Kasumi-1 (cell line): ENCODE data around the gene PPP4R2.

ENCODE experiments used
- DNase-seq, 2 experiments: peaks; one replicate each; lab custom pipeline; 2025; lab: John Stamatoyannopoulos, UW

Gene PPP4R2

GRCh38 chr3:73069775-73070444 is 73.3 kb downstream of the PPP4R2 start:
- no peak for DNase-seq

- DNase-seq = no peak
Measured at GRCh38 chr3:73070675-73071575, 74.3 kb downstream of the PPP4R2 start.

- DNase-seq = no peak
Measured at GRCh38 chr3:73071952-73072351, 75.3 kb downstream of the PPP4R2 start.

DNA sequence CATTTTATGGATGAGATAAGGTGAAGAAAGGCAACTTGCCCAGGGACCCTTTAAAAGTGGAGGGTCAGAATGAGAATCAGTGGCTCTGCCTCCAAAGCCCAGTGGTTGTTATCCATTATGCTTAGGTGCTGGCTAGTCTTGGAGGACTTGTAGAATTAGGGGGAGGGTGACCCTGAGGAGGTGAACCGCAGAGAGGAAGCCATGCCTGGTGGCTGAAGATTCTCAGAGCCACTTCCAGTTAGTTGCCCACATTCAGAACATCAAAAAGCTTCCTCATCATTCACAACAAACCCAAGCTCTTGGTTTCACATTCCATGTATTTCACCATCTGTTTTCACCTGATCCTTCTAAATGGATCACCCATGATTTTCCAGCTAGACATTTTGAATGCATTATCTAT is 76.0 kb downstream of the PPP4R2 start:
- DNase-seq = peak; percentile 38 to 53

GRCh38 chr3:73073091-73073707 is 76.6 kb downstream of the PPP4R2 start:
- DNase-seq = no peak

DNA sequence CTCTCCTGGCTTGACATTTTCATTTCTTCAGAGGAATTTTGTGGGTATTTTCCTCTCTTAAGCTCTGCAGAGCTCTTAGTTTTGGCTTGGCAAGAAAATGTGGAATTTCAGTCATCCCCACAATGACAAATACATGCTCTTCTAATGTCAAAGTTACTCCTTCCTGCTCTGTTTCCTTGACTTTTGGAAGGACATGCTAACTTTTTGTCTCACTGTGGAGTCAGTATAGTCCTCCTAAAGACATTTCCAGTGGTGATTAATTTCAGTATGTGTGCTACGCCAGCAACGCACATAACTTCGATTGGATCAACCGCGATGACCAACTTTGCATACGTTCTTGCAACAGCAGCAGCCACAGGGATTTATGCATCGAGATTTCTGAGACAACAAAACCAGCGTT is 78.2 kb downstream of the PPP4R2 start:
- no peak for DNase-seq

DNA sequence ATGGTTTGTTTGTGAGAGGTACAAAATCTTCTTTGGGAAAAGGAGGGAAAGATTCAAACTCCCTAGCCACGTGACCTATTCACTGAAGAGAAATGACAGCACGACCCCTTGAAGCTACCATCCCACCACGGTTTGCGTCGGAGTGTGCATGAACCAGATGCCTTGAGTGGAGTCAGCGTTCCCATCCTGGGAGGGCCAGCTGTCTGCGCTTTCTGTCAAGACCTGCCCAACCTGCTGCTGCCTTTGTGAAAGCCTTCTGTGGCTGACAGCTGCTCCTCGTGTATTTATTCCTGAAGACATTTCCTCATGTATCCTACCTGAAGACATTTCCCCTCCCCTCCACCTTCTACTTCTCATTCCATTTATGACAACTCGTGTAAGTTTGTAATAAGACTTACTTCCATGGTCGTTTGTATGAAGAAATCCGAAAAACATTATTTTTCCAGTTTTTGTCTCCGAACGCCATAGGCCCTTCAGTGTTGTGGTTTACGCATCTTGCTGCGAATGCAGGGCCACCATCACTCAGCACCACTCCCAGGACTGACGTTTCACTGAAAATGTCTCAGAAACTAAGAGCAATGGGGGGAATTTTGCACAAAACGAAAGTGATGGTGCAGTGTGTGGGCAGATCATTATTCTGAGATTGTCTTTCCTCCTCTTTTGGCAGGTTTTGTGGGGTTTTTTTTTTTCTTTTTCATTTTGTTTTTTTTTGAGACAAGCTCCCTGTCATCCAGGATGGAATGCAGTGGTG is 83.8 kb downstream of the PPP4R2 start:
- no peak for DNase-seq

GRCh38 chr3:73081140-73081539 is 84.5 kb downstream of the PPP4R2 start:
- no peak for DNase-seq

DNA sequence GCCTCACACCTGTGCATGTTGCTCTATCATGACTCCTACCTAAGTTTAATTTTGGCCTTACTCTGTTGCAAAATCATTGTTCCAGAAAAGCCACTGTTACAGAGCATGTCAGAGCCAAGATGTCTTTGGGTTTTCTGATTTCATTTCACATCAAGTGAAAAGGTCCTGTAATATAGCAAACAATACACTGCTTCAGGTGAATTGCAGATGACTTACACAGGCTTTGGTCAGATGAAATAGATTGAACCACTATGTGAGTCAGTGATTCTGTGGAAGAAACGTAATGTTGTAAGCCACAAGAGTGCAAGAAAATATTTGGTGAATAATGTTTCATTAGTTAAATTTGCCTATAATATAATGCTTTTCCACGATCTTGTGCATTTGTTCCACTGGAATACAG is 87.6 kb downstream of the PPP4R2 start:
- DNase-seq = no peak

GRCh38 chr3:73086071-73086494 is 89.5 kb downstream of the PPP4R2 start:
- DNase-seq = peak; percentile 41 to 60

DNA sequence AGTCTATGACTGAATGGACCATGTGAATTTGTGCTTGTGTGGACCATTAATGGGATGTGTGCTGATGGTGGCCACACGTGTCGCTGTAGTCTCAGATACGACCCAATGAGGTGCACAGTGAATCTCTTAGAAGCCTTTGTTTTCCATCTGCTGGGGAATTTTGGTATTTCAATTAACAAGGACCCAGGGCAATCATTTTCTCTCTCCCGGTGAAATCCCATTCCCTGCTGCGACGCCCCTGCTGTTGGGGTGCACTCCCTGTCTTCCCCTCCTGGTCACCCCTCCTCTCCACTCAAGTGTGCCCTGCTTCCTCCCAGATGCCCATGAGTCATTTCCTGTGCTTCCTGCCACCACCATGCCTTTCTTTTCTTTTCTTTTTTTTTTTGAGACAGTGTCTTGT is 97.5 kb downstream of the PPP4R2 start:
- DNase-seq = peak; percentile 85 to 89

DNA sequence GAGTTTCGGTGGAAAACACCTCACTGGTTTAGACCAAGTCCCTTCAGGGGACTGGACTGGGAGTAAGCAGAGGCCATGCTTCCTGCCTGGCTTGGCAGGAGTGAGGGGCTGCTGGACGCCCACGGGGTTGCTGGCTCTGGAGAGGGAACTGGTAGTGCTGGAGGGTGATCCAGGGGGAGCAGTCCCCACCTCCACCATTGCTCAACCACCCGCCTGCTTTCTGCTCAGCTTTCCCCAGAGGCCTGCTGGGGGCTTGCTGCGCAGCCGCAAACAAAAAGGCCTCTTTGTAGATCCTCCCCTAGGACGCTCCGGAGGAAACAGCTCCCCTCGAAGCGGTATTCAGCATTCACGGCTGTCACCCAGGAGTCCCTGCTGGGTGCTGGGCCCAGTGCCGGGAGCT is 98.3 kb downstream of the PPP4R2 start:
- DNase-seq = no peak

GRCh38 chr3:73096169-73096568 is 99.6 kb downstream of the PPP4R2 start:
- DNase-seq = no peak

DNA sequence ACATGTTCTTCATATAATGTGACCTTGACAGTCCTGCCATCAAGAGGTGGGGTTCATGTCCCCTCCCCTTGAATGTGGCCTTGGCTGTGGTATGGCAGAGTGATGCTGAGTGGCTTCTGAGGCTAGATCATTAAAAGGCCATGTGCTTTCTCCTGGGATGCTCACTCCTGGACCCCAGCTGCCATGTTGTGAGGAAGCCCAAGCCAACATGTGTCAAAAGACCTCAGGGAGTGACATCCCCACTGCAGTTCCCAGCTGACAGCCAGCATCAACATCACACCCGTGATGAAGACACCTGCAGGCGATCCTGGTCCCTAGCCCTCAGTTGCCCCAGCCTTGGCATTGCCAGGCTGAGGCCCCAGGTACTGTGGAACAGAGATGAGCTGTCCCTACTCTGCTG is 101.4 kb downstream of the PPP4R2 start:
- no peak for DNase-seq

DNA sequence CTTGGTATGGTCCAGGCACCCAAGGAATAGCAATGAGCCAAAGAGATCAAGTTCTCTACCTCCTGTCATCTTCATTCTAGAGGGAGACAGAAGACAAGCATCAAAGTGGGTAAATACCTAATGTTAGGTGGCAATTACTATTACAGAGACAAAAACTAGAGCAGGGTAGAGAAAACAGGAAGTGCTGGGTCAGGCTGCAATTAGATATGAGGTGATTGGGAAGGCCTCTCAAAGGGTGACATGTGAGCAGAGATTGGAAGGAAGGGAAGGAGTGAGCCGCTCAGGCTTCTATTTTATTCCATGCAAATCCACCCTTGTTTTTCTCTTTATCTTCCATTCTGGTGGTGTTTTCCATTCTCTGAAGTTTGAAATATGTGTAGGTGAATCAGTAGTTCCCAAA is 102.3 kb downstream of the PPP4R2 start:
- DNase-seq = peak; percentile 23 to 37

GRCh38 chr3:73100741-73101559 is 104.3 kb downstream of the PPP4R2 start:
- peak; percentile 73 to 77 for DNase-seq

GRCh38 chr3:73101881-73102280 is 105.3 kb downstream of the PPP4R2 start:
- DNase-seq = no peak

- no peak for DNase-seq
Measured at GRCh38 chr3:73107215-73107614, 110.6 kb downstream of the PPP4R2 start.

- no peak for DNase-seq
Measured at GRCh38 chr3:73107676-73108187, 111.1 kb downstream of the PPP4R2 start.

DNA sequence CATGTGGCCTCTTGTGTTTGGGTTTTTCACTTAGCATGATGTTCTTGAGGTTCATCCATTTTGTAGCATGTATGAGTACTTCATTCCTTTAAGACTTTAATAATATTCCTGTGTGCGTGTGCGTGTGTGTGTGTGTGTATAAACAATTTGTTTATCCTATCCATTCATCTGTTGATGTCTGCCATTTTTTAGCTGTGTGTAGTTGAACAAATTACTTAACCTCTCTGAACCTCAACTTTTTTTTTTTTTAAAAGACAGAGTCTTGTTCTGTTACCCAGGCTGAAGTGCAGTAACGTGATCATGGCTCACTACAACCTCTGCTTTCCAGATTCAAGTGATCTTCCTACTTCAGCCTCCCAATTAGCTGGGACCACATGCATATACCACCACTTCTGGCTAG is 112.1 kb downstream of the PPP4R2 start:
- DNase-seq = no peak

DNA sequence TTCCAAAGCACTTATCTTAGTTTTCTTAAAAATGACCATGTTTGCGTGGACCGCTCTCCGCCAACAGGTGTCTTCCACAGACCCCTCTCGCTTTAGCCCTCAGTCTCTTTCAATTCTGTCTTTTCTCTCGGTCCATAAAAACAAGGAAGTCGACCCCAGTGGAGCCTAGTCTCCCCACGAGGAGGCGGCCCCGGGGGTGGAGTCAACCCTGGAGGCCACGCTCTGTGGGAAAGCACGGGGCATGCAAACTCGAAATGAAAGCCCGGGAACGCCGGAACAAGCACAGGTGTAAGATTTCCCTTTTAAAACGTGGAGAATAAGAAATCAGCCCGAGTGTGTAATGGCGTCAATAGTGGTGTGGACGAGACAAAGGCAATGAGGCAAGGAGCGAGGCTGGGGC is 113.9 kb downstream of the PPP4R2 start:
- DNase-seq = no peak
